ENCODE results near the gene SPIN1.

Gene SPIN1

DNA sequence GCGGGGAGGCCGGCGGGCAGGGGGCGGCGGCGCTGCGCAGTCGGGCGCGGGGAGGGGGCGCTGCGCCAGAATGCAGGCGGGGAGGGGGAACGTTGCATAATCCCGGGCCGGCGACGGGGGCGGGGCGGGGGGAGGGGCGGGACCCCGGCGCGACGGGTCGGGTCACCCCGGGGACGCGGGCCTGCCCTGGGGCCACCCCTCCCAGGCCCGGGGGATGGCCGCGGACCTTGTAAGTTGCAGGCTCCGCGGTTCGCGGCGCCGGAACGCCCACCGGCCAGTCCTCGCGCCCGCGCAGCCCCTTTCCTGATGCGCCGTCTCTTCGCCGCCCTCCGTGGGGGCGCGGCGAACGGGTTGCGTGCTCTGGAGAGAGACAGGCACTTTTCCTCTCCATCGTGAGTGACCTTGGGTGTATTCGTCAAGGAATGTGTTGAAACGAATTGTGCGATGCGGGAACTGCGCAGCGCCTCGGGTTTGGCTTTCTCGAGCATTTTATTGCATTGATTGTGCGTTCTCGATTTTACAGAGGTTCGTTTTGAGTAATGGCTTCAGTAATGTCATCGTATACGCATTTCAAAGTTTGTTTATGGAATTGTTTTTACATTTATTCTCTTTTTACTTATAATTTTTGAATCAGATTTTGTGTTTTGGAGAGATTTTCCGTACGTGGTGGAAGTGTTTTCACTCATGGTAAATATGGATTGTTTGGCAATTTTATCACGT, 802 bp downstream of the SPIN1 start:
- H3K36me3 ChIP-seq (ENCODE audit: control insufficient read depth, low read depth, low read length) = peaks cover 15% of the 10 kb centered on the region
- peak overlapping the region; percentile 89 for H3K4me3 ChIP-seq (ENCODE audit: low read length)
- H3K4me1 ChIP-seq (ENCODE audit: control insufficient read depth, low read depth, low read length) = peaks cover 34% of the 10 kb centered on the region
- H3K9me3 ChIP-seq (ENCODE audit: control insufficient read depth, low read depth, low read length) = no peaks in the 10 kb centered on the region
- peaks cover 10% of the 10 kb centered on the region for H3K27me3 ChIP-seq (ENCODE audit: control insufficient read depth, insufficient read depth, low read length)
- peak overlapping the region; percentile 87 for H3K9ac ChIP-seq (ENCODE audit: low read length)
- peak overlapping the region; percentile 80 for H3K27ac ChIP-seq (ENCODE audit: low read length)

DNA sequence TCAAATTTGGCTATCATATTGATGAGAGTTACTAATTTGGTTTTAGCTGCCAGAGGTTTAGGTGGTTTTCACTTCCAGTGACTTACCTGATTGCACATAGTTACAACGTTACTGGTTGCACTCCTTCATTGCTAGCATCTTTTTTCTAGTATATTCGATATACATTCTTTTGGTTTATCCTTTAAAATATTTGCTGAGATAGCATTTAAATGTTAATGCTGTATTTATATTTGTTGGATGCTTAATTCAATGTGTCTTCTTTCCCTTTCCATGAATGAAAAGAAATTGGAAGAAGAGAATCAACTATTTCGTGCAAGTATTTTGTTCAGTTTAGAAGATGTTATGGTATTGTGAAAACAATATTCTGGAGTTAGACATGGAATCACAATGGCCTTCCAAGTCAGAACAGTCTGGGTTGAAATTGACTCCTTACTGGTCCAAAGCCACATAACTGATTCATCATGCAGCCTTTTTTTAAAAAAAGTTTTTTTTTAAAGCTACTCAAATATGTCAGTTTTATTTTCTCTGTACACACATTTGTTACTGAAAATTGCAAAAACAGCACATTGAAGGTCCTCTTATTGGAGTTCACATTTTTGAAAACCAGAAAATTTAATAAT, 2.2 kb downstream of the SPIN1 start:
- Histone ChIP-seq H3K27ac (ENCODE audit: low read length) (no peak overlapping the region), H3K9me3 (ENCODE audit: control insufficient read depth, low read depth, low read length) (no peaks in the 10 kb centered on the region), H3K27me3 (ENCODE audit: control insufficient read depth, insufficient read depth, low read length) (peaks cover 10% of the 10 kb centered on the region), H3K36me3 (ENCODE audit: control insufficient read depth, low read depth, low read length) (peaks cover 15% of the 10 kb centered on the region), H3K9ac (ENCODE audit: low read length) (no peak overlapping the region), H3K4me3 (ENCODE audit: low read length) (peak overlapping the region; percentile 89), H3K4me1 (ENCODE audit: control insufficient read depth, low read depth, low read length) (peaks cover 34% of the 10 kb centered on the region)

DNA sequence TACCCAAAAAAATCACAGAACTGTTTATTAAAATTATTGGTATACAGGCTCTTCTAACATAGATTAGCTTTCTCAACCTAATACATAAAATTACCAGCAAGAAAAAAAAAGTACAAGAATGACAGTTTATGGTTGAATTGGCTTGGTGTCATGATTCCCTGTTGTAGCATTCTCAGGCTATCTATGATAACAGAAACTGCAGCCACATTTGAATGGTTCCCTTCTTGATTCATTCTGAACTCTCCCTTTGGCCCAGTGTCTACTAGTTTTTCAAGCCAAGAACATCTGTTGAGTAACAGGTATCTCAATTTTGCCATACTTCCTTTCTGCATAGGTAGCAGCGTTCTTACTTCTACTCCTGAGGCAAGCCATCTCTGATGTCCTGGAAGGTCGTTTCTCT, 3.0 kb downstream of the SPIN1 start:
- H3K36me3 ChIP-seq (ENCODE audit: control insufficient read depth, low read depth, low read length) = peaks cover 15% of the 10 kb centered on the region
- no peaks in the 10 kb centered on the region for H3K9me3 ChIP-seq (ENCODE audit: control insufficient read depth, low read depth, low read length)

DNA sequence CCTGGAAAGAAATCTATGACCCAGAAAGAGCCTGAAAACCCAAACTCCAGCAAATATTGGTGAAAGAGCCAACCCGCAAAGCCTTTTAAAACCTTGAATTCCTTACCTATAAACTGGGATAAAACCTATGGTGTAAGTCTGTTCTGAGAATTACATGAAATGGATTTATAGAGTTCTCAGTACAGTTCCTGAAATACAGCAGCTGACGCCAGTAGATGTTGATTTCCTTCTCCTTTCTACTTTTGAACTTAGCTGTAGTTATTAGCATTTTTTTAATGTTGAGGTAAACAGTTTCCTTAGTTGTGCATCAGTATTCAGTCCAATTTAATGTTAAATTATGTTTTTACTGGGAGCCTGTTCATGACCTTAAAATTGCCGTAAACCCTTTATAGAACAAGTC, 3.7 kb downstream of the SPIN1 start:
- Histone ChIP-seq H3K36me3 (ENCODE audit: control insufficient read depth, low read depth, low read length) (peaks cover 15% of the 10 kb centered on the region), H3K4me3 (ENCODE audit: low read length) (no peak overlapping the region), H3K4me1 (ENCODE audit: control insufficient read depth, low read depth, low read length) (peaks cover 33% of the 10 kb centered on the region), H3K27me3 (ENCODE audit: control insufficient read depth, insufficient read depth, low read length) (peaks cover 5% of the 10 kb centered on the region), H3K9me3 (ENCODE audit: control insufficient read depth, low read depth, low read length) (no peaks in the 10 kb centered on the region), H3K9ac (ENCODE audit: low read length) (no peak overlapping the region), H3K27ac (ENCODE audit: low read length) (no peak overlapping the region)

More for the DNA sequence above, 3.0 kb downstream of the SPIN1 start:
- Histone ChIP-seq H3K4me1 (ENCODE audit: control insufficient read depth, low read depth, low read length) (peaks cover 34% of the 10 kb centered on the region), H3K9ac (ENCODE audit: low read length) (no peak overlapping the region), H3K4me3 (ENCODE audit: low read length) (no peak overlapping the region), H3K27me3 (ENCODE audit: control insufficient read depth, insufficient read depth, low read length) (peaks cover 10% of the 10 kb centered on the region), H3K27ac (ENCODE audit: low read length) (no peak overlapping the region)

DNA sequence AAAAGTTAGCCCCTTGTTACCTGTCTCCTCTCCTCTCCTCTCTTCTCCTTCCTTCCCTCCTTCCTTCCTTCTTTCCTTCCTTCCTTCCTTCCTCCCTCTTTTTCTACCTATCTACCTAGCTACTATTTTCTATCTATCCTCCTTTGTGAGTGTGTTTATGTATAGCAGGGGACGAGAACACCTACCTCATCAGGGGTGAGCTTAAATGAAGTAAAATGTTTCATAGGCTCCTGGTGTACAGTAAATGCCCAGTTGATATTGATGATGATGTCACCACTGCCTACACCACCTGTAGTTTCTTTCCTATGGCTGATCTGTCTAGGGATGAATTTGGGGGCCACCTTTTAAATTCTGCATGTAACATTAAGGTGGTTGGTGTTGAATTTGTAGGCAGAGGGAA, 4.3 kb downstream of the SPIN1 start:
- no peaks in the 10 kb centered on the region for H3K9me3 ChIP-seq (ENCODE audit: control insufficient read depth, low read depth, low read length)
- H3K36me3 ChIP-seq (ENCODE audit: control insufficient read depth, low read depth, low read length) = peaks cover 15% of the 10 kb centered on the region
- no peak overlapping the region for H3K9ac ChIP-seq (ENCODE audit: low read length)
- H3K27ac ChIP-seq (ENCODE audit: low read length) = no peak overlapping the region
- H3K4me3 ChIP-seq (ENCODE audit: low read length) = no peak overlapping the region
- H3K27me3 ChIP-seq (ENCODE audit: control insufficient read depth, insufficient read depth, low read length) = no peaks in the 10 kb centered on the region
- peaks cover 30% of the 10 kb centered on the region for H3K4me1 ChIP-seq (ENCODE audit: control insufficient read depth, low read depth, low read length)

DNA sequence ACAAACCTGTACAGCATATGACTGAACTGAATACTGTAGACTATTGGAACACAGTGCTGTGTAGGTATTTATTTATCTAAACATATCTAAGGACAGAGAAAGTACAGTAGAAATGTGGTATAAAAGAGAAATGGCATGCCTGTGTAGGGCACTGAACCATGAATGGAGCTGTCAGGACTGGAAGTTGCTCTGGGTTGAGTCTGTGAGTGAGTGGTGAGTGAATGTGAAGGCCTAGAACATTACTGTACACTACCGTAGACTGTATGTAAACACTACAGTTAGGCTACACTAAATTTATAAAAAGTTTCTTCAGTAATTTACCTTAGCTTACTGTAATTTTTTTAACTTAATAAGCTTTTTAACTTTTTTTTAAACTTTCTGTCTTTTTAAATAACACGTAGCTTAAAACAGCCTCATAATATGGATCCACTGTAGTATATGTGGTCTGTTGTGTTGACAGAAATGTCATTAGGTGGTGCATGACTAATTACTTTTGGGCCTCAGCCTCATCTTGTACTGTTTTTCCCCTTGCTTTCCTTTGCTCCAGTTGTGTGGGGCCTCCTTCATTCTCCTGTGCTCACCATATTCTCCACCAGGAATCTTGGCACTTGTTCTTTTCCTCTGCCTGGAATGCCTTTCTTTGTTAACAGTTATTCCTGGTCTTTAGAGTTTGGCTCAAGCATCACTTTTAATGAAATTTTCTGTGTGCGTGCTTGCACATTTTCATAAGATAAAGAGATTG, 8.8 kb downstream of the SPIN1 start:
- Histone ChIP-seq H3K4me1 (ENCODE audit: control insufficient read depth, low read depth, low read length) (peaks cover 8% of the 10 kb centered on the region), H3K9me3 (ENCODE audit: control insufficient read depth, low read depth, low read length) (no peaks in the 10 kb centered on the region), H3K36me3 (ENCODE audit: control insufficient read depth, low read depth, low read length) (peaks cover 1% of the 10 kb centered on the region), H3K27ac (ENCODE audit: low read length) (no peak overlapping the region), H3K27me3 (ENCODE audit: control insufficient read depth, insufficient read depth, low read length) (no peaks in the 10 kb centered on the region), H3K9ac (ENCODE audit: low read length) (no peak overlapping the region), H3K4me3 (ENCODE audit: low read length) (no peak overlapping the region)

DNA sequence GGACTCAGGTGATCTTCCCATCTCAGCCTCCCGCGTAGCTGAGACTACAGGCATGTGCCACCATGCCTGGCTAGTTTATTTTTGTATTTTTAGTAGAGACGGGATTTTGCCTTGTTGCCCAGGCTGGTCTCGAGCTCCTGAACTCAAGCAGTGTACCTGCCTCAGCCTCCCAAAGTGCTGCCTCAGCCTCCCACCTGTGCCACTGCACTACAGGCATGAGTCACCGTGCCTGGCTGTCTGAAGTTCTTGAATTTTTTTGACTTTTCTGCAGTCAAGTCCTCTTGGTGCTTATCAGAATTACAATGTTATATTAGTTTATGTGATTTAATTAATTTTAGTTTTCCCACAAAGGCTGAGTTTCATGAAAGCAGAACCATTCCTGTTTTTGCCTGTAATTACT, 9.8 kb downstream of the SPIN1 start:
- no peak overlapping the region for H3K4me3 ChIP-seq (ENCODE audit: low read length)
- H3K27ac ChIP-seq (ENCODE audit: low read length) = no peak overlapping the region

DNA sequence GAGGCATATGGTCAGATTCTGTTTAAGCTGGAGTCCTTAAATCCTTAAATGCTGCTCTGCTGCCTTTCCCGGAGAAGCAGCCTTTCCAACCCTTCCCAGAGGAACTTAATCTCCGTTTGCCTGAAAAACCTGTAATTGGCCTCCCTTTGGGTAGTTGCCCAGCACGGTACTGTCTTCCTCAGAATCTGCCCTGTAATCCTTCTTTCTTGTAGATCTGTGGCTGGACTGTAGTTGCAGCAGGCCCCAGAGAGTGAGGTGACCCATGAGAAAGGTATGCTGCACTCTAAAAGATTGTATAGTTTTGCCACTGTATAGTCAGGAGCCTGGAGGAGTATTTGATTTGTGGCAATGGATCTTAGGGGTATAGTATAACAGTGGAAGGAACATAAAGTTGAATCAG, 11.7 kb downstream of the SPIN1 start:
- H3K27me3 ChIP-seq (ENCODE audit: control insufficient read depth, insufficient read depth, low read length) = no peaks in the 10 kb centered on the region
- no peak overlapping the region for H3K9ac ChIP-seq (ENCODE audit: low read length)
- no peak overlapping the region for H3K4me3 ChIP-seq (ENCODE audit: low read length)
- no peak overlapping the region for H3K27ac ChIP-seq (ENCODE audit: low read length)
- no peaks in the 10 kb centered on the region for H3K36me3 ChIP-seq (ENCODE audit: control insufficient read depth, low read depth, low read length)
- no peaks in the 10 kb centered on the region for H3K9me3 ChIP-seq (ENCODE audit: control insufficient read depth, low read depth, low read length)
- no peaks in the 10 kb centered on the region for H3K4me1 ChIP-seq (ENCODE audit: control insufficient read depth, low read depth, low read length)

More for the DNA sequence above, 9.8 kb downstream of the SPIN1 start:
- H3K9ac ChIP-seq (ENCODE audit: low read length) = no peak overlapping the region
- H3K36me3 ChIP-seq (ENCODE audit: control insufficient read depth, low read depth, low read length) = no peaks in the 10 kb centered on the region
- H3K9me3 ChIP-seq (ENCODE audit: control insufficient read depth, low read depth, low read length) = no peaks in the 10 kb centered on the region
- H3K4me1 ChIP-seq (ENCODE audit: control insufficient read depth, low read depth, low read length) = no peaks in the 10 kb centered on the region
- no peaks in the 10 kb centered on the region for H3K27me3 ChIP-seq (ENCODE audit: control insufficient read depth, insufficient read depth, low read length)

DNA sequence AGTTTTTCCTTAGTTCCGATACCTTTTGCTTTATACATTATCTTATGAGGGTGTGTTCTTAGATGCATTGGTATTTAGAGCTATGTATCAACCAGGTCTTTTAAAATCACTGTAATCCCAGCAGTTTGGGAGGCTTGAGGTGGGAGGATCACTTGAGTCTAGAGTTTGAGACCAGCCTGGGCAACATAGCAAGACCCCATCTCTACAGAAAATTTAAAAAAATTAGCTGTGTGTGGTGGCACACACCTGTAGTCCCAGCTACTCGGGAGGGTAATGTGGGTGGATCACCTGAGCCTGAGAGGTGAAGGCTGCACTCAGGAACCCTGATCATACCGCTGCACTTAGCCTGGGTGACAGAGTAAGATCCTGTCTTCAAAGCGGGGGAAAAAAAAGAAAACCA, 15.1 kb downstream of the SPIN1 start:
- H3K9me3 ChIP-seq (ENCODE audit: control insufficient read depth, low read depth, low read length) = no peaks in the 10 kb centered on the region
- no peak overlapping the region for H3K9ac ChIP-seq (ENCODE audit: low read length)
- no peak overlapping the region for H3K27ac ChIP-seq (ENCODE audit: low read length)
- no peak overlapping the region for H3K4me3 ChIP-seq (ENCODE audit: low read length)
- no peaks in the 10 kb centered on the region for H3K27me3 ChIP-seq (ENCODE audit: control insufficient read depth, insufficient read depth, low read length)
- H3K36me3 ChIP-seq (ENCODE audit: control insufficient read depth, low read depth, low read length) = no peaks in the 10 kb centered on the region
- no peaks in the 10 kb centered on the region for H3K4me1 ChIP-seq (ENCODE audit: control insufficient read depth, low read depth, low read length)

DNA sequence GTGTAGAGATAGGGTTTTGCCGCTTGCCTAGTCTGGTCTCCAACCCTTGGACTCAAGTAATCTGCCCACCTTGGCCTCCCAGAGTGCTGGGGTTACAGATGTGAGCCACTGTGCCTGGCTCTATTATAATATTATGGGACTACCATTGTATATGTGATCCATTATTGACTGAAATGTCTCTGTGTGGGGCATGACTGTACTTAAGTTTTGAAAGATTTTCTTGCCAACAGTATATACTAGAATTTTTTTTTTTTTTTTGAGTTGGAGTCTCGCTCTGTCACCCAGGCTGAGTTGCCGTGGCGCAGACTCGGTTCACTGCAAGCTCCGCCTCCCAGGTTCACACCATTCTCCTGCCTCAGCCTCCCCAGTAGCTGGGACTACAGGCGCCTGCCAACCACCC, 17.8 kb downstream of the SPIN1 start:
- Histone ChIP-seq H3K4me1 (ENCODE audit: control insufficient read depth, low read depth, low read length) (no peaks in the 10 kb centered on the region), H3K27ac (ENCODE audit: low read length) (no peak overlapping the region), H3K9me3 (ENCODE audit: control insufficient read depth, low read depth, low read length) (no peaks in the 10 kb centered on the region), H3K4me3 (ENCODE audit: low read length) (no peak overlapping the region), H3K9ac (ENCODE audit: low read length) (no peak overlapping the region), H3K36me3 (ENCODE audit: control insufficient read depth, low read depth, low read length) (no peaks in the 10 kb centered on the region), H3K27me3 (ENCODE audit: control insufficient read depth, insufficient read depth, low read length) (no peaks in the 10 kb centered on the region)

DNA sequence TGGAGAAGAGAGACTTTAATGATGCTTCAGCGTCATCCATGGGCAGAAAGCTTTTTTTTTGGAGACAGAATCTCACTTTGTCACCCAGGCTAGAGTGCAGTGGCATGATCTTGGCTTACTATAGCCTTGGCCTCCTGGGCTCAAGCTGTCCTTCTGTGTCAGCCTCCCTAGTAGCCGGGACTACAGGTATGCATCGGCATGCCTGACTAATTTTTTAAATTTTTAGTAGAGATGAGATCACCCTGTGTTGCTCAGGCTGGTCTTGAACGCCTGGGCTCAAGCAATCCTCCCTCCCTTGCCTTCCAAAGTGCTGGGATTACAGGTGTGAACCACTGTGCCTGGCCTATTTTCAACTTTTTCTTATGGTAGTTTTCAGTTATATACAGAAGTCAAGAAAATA, 23.2 kb downstream of the SPIN1 start:
- Histone ChIP-seq H3K36me3 (ENCODE audit: control insufficient read depth, low read depth, low read length) (no peaks in the 10 kb centered on the region), H3K9me3 (ENCODE audit: control insufficient read depth, low read depth, low read length) (no peaks in the 10 kb centered on the region), H3K27me3 (ENCODE audit: control insufficient read depth, insufficient read depth, low read length) (no peaks in the 10 kb centered on the region)

More for the DNA sequence above, 23.2 kb downstream of the SPIN1 start:
- Histone ChIP-seq H3K27ac (ENCODE audit: low read length) (no peak overlapping the region), H3K9ac (ENCODE audit: low read length) (no peak overlapping the region), H3K4me1 (ENCODE audit: control insufficient read depth, low read depth, low read length) (no peaks in the 10 kb centered on the region), H3K4me3 (ENCODE audit: low read length) (no peak overlapping the region)

Measured in iPS-18a (cell line).